HEK293T (cell line): ENCODE results near the gene XPO1.

Experiments
- ARNT ChIP-seq: fragments of 450-650 bp; IDR thresholded peaks from 2 replicates; pipeline ENCODE4 v1.6.1; 2017; ENCODE audit warnings: mild to moderate bottlenecking
- BHLHE40 ChIP-seq: fragments of 450-650 bp; IDR thresholded peaks from 2 replicates; pipeline ENCODE4 v1.6.1; 2016; ENCODE audit warnings: mild to moderate bottlenecking, moderate library complexity, borderline replicate concordance
- ELF4 ChIP-seq: fragments of 450-650 bp; IDR thresholded peaks from 2 replicates; pipeline ENCODE4 v1.6.1; 2017; ENCODE audit warnings: antibody characterized with exemption
- FOXA1 ChIP-seq: fragments of 450-650 bp; IDR thresholded peaks from 2 replicates; pipeline ENCODE4 v1.6.1; 2016; ENCODE audit warnings: mild to moderate bottlenecking
- FOXK2 ChIP-seq: fragments of 450-650 bp; IDR thresholded peaks from 2 replicates; pipeline ENCODE4 v1.6.1; 2016; ENCODE audit warnings: mild to moderate bottlenecking
- FOXM1 ChIP-seq: fragments of 450-650 bp; IDR thresholded peaks from 2 replicates; pipeline ENCODE4 v1.6.1; 2017; ENCODE audit warnings: mild to moderate bottlenecking, borderline replicate concordance
- HDGF ChIP-seq: fragments of 450-650 bp; IDR thresholded peaks from 2 replicates; pipeline ENCODE4 v1.6.1; 2017; ENCODE audit warnings: antibody characterized with exemption, borderline replicate concordance
- LEF1 ChIP-seq: fragments of 450-650 bp; IDR thresholded peaks from 2 replicates; pipeline ENCODE4 v1.6.1; 2017; ENCODE audit warnings: mild to moderate bottlenecking, borderline replicate concordance
- NFRKB ChIP-seq: fragments of 450-650 bp; IDR thresholded peaks from 2 replicates; pipeline ENCODE4 v1.6.1; 2016; ENCODE audit warnings: mild to moderate bottlenecking, moderate library complexity
- SP1 ChIP-seq: fragments of 450-650 bp; IDR thresholded peaks from 2 replicates; pipeline ENCODE4 v1.6.1; 2017
- SUZ12 ChIP-seq: fragments of 450-650 bp; IDR thresholded peaks from 2 replicates; pipeline ENCODE4 v1.6.1; 2016; ENCODE audit warnings: mild to moderate bottlenecking
- TARDBP ChIP-seq: fragments of 450-650 bp; IDR thresholded peaks from 2 replicates; pipeline ENCODE4 v1.6.1; 2016
- ZNF384 ChIP-seq: fragments of 450-650 bp; IDR thresholded peaks from 2 replicates; pipeline ENCODE4 v1.6.1; 2016
- TF ChIP-seq, protein P1 (sequence below): fragments of 450-650 bp; IDR thresholded peaks from 2 replicates; pipeline ENCODE4 v1.6.1; 2016

DNA sequence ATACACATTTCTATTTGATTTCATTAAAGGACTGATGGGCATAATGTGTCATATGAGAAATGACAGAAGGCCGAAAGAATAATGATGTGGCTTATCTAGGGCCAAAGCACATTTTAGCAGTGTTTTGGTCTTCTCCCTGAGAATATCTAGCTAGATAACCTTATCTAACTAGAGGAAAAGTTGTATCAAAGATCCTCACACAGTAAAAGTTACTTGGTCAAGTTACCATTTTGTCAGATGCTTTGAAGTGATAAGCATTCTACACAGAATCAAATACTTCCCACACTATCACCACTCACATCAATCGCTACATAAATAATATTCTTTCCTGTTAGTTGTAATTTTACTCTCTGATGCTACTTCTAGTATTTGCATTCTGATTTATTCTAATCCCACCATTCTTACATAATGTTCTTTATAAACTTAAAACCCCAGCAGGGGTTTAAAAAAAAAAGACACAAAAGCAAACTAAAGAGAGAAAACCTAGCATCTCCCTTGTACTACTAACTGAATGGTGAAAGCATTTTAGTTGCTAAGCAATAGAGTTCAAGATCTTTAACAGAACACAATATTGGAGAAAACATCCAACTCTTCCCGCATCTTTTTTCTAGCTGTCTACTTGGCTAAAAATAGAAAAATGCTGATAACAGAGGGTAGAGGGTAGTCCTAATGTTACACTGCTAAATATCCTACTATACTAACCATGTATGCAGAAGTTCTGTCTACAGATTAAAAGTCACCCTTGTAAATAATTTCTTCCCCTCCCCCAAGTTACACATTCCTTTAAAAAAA lies 8.0 kb downstream of the XPO1 start:
- TF ChIP-seq ZNF384, result no peak
- no peak for TF ChIP-seq SP1
- no peak for TF ChIP-seq HDGF
- no peak for TF ChIP-seq LEF1
- TF ChIP-seq BHLHE40, result no peak
- no peak for TF ChIP-seq ELF4
- TF ChIP-seq SUZ12, result no peak
- no peak for TF ChIP-seq FOXM1
- no peak for TF ChIP-seq FOXA1
- TF ChIP-seq ARNT, result no peak
- no peak for TF ChIP-seq FOXK2
- TF ChIP-seq NFRKB, result no peak
- no peak for TF ChIP-seq TARDBP
- TF ChIP-seq, protein P1, sequence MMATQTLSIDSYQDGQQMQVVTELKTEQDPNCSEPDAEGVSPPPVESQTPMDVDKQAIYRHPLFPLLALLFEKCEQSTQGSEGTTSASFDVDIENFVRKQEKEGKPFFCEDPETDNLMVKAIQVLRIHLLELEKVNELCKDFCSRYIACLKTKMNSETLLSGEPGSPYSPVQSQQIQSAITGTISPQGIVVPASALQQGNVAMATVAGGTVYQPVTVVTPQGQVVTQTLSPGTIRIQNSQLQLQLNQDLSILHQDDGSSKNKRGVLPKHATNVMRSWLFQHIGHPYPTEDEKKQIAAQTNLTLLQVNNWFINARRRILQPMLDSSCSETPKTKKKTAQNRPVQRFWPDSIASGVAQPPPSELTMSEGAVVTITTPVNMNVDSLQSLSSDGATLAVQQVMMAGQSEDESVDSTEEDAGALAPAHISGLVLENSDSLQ, result no peak
